GM12865 (cell line): ENCODE measurements around the gene NSUN3.

ENCODE experiments used
- DNase-seq: peaks from one replicate; pipeline ENCODE4 v3.0.0; 2010; ENCODE audit warnings: low read depth
- H3K4me3 ChIP-seq: 2 replicates; pipeline ENCODE4 v1.5.1; 2011; ENCODE audit warnings: mild to moderate bottlenecking, low read depth, low read length, control low read depth
- CTCF ChIP-seq: IDR thresholded peaks from 2 replicates; pipeline ENCODE4 v1.5.1; 2011; ENCODE audit warnings: low read length, control low read depth, low read depth, inconsistent platforms; ENCODE audit not compliant: insufficient read depth; ENCODE audit errors: missing control alignments

NSUN3 gene

GRCh38 chr3:94083261-94083660 lies 20.4 kb downstream of the NSUN3 start:
- no peak for TF ChIP-seq CTCF
- peak; percentile 35 for DNase-seq
- no peak overlapping the region for H3K4me3 ChIP-seq

- DNase-seq: no peak
- TF ChIP-seq CTCF: no peak
- H3K4me3 ChIP-seq: no peak overlapping the region
Measured at GRCh38 chr3:94089126-94089525, 26.3 kb downstream of the NSUN3 start.

- no peak overlapping the region for H3K4me3 ChIP-seq
- TF ChIP-seq CTCF: no peak
- no peak for DNase-seq
Measured at GRCh38 chr3:94092086-94092485, 29.2 kb downstream of the NSUN3 start.

GRCh38 chr3:94093151-94093550 lies 30.3 kb downstream of the NSUN3 start:
- no peak for DNase-seq
- H3K4me3 ChIP-seq: no peak overlapping the region
- no peak for TF ChIP-seq CTCF

GRCh38 chr3:94095111-94095510 lies 32.2 kb downstream of the NSUN3 start:
- H3K4me3 ChIP-seq: no peak overlapping the region
- DNase-seq: no peak
- TF ChIP-seq CTCF: no peak

GRCh38 chr3:94098452-94098851 lies 35.6 kb downstream of the NSUN3 start:
- no peak for DNase-seq
- H3K4me3 ChIP-seq: no peak overlapping the region
- no peak for TF ChIP-seq CTCF

- H3K4me3 ChIP-seq: no peak overlapping the region
- TF ChIP-seq CTCF: no peak
- no peak for DNase-seq
Measured at GRCh38 chr3:94099311-94099710, 36.5 kb downstream of the NSUN3 start.
